ENCODE results near the gene DST. TPM values are rescaled to one million over a fixed set of nuclear protein-coding genes. Genes with fewer than 3 reads are reported as not detected.

DST gene
- total RNA-seq, 1 donor from 2014 or later = 259 TPM

DNA sequence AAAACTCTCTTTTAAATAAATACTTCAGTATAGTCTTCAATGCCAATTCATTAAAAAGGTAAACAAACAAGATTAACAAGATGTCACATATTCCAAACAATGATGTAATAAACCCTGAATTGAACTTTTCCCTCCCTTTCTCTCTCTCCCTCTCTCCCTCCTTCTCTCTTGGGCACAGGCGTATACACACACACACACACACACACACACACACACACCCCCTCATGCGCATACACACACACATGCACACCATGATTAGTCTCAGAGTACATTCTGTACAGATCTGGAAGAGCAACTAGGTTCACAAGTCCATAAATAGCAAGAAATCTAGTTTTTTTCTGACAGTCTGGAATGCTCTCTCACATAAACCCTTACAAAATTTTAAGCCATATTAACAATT, 128.3 kb downstream of the DST start:
- Histone ChIP-seq H3K27me3 (no peaks in the 10 kb centered on the region), H3F3A (ENCODE audit: low read depth) (no peaks in the 10 kb centered on the region), H3K27ac (no peak overlapping the region), H3K4me2 (no peak overlapping the region), H3K36me3 (peaks cover 6% of the 10 kb centered on the region), H3K4me3 (no peak overlapping the region), H3K79me2 (ENCODE audit: low read depth) (no peaks in the 10 kb centered on the region), H3K9me3 (ENCODE audit: low read depth) (no peaks in the 10 kb centered on the region), H3K4me1 (no peaks in the 10 kb centered on the region), H2AFZ (replicated peaks) (no peak overlapping the region), H4K20me1 (ENCODE audit: low read depth) (no peaks in the 10 kb centered on the region), H3K9ac (no peak overlapping the region)
- DNase-seq (ENCODE audit: low spot score) = no peak
- no peaks in the 10 kb centered on the region for H3K4me1 Mint-ChIP-seq
- no peaks in the 10 kb centered on the region for H3K27me3 Mint-ChIP-seq (ENCODE audit: insufficient read depth, low read depth)
- H3K9me3 Mint-ChIP-seq = no peaks in the 10 kb centered on the region
- no peak for TF ChIP-seq EZH2 (IDR thresholded peaks at IDR 0.05)
- TF ChIP-seq, protein P1, sequence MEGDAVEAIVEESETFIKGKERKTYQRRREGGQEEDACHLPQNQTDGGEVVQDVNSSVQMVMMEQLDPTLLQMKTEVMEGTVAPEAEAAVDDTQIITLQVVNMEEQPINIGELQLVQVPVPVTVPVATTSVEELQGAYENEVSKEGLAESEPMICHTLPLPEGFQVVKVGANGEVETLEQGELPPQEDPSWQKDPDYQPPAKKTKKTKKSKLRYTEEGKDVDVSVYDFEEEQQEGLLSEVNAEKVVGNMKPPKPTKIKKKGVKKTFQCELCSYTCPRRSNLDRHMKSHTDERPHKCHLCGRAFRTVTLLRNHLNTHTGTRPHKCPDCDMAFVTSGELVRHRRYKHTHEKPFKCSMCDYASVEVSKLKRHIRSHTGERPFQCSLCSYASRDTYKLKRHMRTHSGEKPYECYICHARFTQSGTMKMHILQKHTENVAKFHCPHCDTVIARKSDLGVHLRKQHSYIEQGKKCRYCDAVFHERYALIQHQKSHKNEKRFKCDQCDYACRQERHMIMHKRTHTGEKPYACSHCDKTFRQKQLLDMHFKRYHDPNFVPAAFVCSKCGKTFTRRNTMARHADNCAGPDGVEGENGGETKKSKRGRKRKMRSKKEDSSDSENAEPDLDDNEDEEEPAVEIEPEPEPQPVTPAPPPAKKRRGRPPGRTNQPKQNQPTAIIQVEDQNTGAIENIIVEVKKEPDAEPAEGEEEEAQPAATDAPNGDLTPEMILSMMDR (IDR thresholded peaks at IDR 0.05) = no peak
- no peak for TF ChIP-seq EZH2phosphoT487 (IDR thresholded peaks at IDR 0.05)
- H3K27ac Mint-ChIP-seq = no peak overlapping the region
- H3K36me3 Mint-ChIP-seq = peaks cover 19% of the 10 kb centered on the region
- H3K4me3 Mint-ChIP-seq = no peak overlapping the region

DNA sequence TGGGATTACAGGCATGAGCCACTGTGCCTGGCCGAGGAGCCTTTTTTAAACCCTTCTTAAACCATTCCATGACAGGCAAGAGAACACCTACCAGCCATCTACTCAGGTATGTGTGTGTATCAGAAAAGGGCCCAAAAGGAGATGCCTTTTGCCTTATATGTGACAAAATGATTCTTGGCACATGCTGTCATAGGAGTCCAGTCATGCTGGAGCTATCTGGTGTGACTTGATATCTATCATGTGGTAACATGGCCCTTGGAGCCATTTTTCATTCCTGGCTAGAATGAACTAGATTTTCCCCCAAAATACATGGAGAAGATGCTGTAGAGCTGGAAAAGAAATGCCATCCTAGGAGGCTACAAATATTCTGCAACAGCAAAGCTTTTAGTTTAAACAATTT, 129.1 kb downstream of the DST start:
- Histone ChIP-seq H3K9ac (no peak overlapping the region), H3K4me3 (no peak overlapping the region), H3K79me2 (ENCODE audit: low read depth) (no peaks in the 10 kb centered on the region), H3K9me3 (ENCODE audit: low read depth) (no peaks in the 10 kb centered on the region), H3K27me3 (no peaks in the 10 kb centered on the region), H2AFZ (replicated peaks) (no peak overlapping the region), H3K4me2 (no peak overlapping the region), H3F3A (ENCODE audit: low read depth) (no peaks in the 10 kb centered on the region), H4K20me1 (ENCODE audit: low read depth) (no peaks in the 10 kb centered on the region), H3K27ac (no peak overlapping the region), H3K4me1 (no peaks in the 10 kb centered on the region), H3K36me3 (peaks cover 10% of the 10 kb centered on the region)
- no peak for TF ChIP-seq EZH2phosphoT487 (IDR thresholded peaks at IDR 0.05)
- no peak for TF ChIP-seq EZH2 (IDR thresholded peaks at IDR 0.05)
- TF ChIP-seq, protein P1 (IDR thresholded peaks at IDR 0.05) = no peak
- Mint-ChIP-seq H3K27me3 (ENCODE audit: insufficient read depth, low read depth) (no peaks in the 10 kb centered on the region), H3K4me3 (no peak overlapping the region), H3K4me1 (no peaks in the 10 kb centered on the region), H3K36me3 (peaks cover 19% of the 10 kb centered on the region), H3K9me3 (no peaks in the 10 kb centered on the region), H3K27ac (no peak overlapping the region)
- DNase-seq (ENCODE audit: low spot score) = no peak

DNA sequence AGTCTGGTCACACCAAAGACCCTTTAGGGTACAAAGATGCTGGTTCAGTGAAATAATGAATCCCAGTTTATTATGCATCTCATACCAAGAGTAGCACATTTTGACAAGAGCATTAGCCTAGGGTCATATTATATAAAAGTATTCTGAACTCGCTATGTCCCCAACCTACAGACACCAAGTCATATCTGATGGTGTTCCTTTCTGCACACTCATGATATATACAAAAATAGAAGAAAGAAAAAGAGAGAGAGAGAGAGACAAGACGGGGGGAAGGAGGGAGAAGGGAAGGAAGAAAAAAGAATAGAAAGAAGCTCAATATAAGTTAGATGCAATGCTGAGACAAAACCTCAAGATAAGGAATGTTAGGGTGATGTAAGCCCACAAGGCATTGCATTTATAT, 131.1 kb downstream of the DST start:
- Histone ChIP-seq H3K9ac (no peak overlapping the region), H2AFZ (replicated peaks) (no peak overlapping the region), H3K4me1 (no peaks in the 10 kb centered on the region), H3K79me2 (ENCODE audit: low read depth) (no peaks in the 10 kb centered on the region), H4K20me1 (ENCODE audit: low read depth) (no peaks in the 10 kb centered on the region), H3K36me3 (peaks cover 10% of the 10 kb centered on the region), H3K9me3 (ENCODE audit: low read depth) (no peaks in the 10 kb centered on the region), H3F3A (ENCODE audit: low read depth) (no peaks in the 10 kb centered on the region), H3K27me3 (no peaks in the 10 kb centered on the region), H3K4me3 (no peak overlapping the region), H3K27ac (no peak overlapping the region), H3K4me2 (no peak overlapping the region)
- TF ChIP-seq EZH2 (IDR thresholded peaks at IDR 0.05) (no peak), EZH2phosphoT487 (IDR thresholded peaks at IDR 0.05) (no peak)
- TF ChIP-seq, protein P1 (IDR thresholded peaks at IDR 0.05) = no peak
- no peaks in the 10 kb centered on the region for H3K27me3 Mint-ChIP-seq (ENCODE audit: insufficient read depth, low read depth)
- H3K9me3 Mint-ChIP-seq = no peaks in the 10 kb centered on the region
- DNase-seq (ENCODE audit: low spot score) = no peak
- no peak overlapping the region for H3K4me3 Mint-ChIP-seq
- H3K4me1 Mint-ChIP-seq = no peaks in the 10 kb centered on the region
- peaks cover 23% of the 10 kb centered on the region for H3K36me3 Mint-ChIP-seq
- H3K27ac Mint-ChIP-seq = no peak overlapping the region
